GM19467 (cell line): ENCODE data around the gene RSBN1L.

ENCODE experiments used
- ATAC-seq: cut with Tn5 transposase; IDR thresholded peaks from one replicate; pipeline ENCODE4 v1.9.1; 2021; ENCODE audit warnings: mild to moderate bottlenecking, moderate library complexity; ENCODE audit not compliant: unreplicated experiment

The RSBN1L gene

DNA sequence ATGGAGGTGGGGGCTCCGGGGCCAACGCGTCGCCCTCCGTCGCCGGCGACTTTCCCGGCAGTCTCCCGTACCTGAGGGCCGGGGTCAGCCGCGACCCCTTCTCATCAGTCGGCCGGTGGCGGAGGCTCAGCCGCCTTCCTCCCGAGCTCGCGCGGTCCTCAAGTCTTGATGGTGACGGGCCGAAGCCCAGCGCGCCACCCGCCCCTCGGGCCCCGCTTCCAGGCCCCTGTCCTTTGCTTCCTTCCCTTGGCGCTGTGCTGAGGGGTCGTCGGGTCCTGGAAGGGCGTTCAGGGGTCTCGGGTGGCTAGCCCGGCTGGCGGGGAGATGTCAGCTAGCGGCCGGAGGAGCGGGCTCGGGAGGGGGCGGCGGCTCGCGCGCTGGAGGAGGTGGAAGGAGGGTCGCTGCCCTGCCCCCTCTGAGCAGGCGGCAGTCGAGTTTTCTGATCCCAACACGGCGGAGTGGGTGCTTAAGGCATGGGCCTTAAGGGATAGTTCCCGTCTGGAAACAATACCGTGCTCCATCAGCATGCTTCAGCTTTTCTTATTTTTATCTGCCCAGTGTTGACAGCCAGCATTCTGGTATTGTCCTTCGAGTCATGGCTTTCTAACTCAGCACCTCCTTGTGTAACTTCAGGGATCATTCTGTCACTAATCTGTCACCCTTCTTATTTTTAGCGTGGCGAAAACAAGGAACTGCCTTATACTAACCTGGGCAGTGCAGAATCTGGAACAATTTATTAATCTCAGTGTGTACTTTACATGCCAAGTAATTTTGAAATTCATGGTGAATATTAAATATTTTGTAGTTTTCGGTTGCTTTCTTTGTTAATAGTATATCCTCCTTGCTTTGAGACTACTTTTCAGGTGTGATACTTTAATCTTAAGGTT is 103.1 kb downstream of the RSBN1L start:
- ATAC-seq = peak; percentile 0

- ATAC-seq = no peak
Measured at GRCh38 chr7:77800158-77800557, 103.9 kb downstream of the RSBN1L start.

GRCh38 chr7:77800730-77801129 is 104.5 kb downstream of the RSBN1L start:
- no peak for ATAC-seq

DNA sequence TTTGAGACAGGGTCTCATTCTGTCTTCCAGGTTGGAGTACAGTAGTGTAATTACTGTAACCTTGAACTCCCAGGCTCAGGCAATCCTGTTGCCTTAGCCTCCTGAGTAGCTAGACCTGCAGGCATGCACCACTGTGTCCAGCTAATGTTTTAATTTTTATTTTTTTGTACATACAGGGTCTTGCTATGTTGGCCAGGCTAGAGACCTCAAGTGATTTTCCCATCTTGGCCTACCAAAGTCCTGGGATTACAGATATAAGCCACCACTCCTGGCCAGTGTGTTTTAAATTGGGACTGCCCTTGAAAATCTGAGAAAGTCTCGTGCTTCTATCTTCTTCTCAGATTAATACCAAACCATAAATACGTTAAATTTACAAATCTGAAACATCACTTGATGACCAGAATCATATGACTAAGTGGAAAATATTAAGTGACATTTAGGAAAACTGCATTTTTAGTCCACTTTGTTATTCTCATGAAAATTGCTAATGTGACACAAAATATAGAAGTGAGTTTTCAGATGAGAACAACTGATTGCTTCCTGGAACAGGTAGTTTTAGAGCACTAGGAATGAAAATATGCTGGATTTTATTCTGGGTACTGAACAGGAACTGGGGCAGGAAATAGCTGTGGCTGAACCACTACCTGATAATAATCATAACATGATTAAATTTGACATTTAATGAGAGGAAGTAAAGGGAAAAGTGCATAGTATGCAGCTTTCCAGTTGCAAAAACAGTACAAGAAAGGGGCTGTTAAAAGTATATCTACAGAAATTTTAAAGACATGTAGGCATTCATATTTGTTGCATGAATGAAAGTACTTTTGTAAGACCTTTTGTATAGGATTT is 106.5 kb downstream of the RSBN1L start:
- ATAC-seq = no peak

- no peak for ATAC-seq
Measured at GRCh38 chr7:77806425-77806824, 110.2 kb downstream of the RSBN1L start.

DNA sequence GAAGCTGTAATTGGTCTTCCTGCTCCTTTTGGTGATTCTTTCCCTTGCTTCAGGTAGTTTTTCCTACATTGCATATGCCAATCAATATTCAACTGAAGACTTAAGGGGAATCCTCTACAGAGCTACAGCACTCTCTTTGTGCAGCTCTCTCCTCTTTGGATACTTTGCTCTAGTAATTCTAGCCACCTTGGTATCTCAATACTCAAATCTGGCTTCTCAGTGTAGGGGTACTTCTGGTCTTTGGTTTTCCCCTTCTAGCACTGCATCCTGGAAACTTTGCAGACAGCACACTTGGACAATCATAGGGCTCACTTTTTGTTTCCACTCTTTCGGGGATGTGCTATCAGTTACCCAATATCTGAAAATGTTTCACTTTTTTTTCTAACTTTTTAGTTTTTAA is 112.3 kb downstream of the RSBN1L start:
- ATAC-seq = no peak

- no peak for ATAC-seq
Measured at GRCh38 chr7:77811516-77812289, 115.4 kb downstream of the RSBN1L start.

DNA sequence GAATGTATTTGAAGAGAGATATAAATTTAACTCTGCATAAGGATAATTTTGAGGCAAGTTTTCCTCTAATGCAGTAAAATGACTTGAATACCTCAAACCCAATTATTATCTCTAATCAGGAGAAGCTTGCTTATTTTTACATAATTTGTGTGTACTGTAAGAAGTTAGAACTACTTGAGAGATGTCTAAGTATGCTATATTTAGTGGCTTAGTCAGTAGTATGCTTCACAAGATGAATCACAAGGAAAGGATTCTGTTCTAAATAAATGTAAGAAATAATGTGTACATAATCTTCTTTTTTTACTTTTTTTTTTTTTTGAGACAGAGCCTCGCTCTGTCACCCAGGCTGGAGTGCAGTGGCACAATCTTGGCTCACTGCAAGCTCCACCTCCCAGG is 116.0 kb downstream of the RSBN1L start:
- ATAC-seq = no peak

- ATAC-seq = no peak
Measured at GRCh38 chr7:77813180-77813579, 116.9 kb downstream of the RSBN1L start.

- no peak for ATAC-seq
Measured at GRCh38 chr7:77819021-77819420, 122.8 kb downstream of the RSBN1L start.

- ATAC-seq = no peak
Measured at GRCh38 chr7:77820967-77821366, 124.7 kb downstream of the RSBN1L start.

GRCh38 chr7:77822269-77822668 is 126.0 kb downstream of the RSBN1L start:
- no peak for ATAC-seq

GRCh38 chr7:77823787-77824186 is 127.5 kb downstream of the RSBN1L start:
- ATAC-seq = no peak

GRCh38 chr7:77824636-77825035 is 128.4 kb downstream of the RSBN1L start:
- ATAC-seq = no peak

DNA sequence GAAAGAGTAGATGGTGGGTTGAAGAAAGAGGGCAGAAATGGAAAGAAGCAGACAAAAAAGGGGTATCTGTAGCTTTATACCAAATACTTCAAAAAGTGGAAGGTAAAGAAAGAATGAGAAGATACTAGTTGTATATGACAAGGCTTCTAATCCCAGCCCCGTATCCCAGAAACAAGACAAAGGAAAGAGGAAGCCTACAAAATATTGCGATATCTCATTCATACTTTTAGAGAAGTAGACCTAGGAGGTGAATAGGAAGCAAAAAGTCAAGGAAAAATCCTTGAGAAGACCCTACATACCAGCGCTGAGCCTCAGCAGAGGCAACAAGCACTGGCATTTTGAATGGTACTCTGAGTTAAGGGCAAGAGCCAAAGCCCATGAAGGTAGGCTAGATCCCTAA is 128.9 kb downstream of the RSBN1L start:
- ATAC-seq = no peak

DNA sequence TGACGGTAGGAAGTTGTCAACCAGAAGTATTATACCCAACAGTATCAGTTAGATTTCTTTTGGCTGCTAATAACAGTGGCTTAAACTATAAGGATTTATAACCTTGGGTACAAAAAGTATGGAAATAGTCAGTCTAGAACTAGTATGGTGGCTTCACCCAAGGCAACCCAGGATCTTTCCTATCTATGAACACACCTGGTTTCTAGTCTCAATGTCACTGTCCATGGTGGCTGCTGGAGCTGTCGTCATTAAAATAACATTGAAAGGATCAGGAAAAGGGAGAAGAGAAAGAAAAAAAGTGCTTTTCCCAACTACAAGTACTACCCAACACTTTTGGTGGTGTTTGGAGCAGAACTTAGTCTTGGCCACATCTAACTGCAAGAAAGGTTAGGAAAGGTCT is 130.0 kb downstream of the RSBN1L start:
- no peak for ATAC-seq

DNA sequence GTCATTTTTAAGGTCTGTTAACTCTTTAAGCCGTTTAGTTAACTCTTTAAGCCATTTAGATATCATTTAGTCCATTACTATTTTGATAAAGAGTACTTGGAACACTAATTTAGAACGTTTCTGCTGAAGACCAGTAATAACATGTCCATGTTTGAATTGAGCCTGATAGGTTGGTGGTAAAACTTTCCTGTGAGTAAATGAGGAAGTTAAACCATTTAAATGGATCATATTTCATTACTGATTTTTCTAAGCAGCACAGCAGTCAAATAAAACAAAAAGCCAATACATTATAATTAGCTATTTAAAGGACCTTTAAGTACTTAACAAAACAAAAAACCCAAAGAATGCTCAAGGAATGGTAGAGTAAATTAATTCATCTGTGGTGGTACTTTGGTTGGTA is 131.7 kb downstream of the RSBN1L start:
- no peak for ATAC-seq

DNA sequence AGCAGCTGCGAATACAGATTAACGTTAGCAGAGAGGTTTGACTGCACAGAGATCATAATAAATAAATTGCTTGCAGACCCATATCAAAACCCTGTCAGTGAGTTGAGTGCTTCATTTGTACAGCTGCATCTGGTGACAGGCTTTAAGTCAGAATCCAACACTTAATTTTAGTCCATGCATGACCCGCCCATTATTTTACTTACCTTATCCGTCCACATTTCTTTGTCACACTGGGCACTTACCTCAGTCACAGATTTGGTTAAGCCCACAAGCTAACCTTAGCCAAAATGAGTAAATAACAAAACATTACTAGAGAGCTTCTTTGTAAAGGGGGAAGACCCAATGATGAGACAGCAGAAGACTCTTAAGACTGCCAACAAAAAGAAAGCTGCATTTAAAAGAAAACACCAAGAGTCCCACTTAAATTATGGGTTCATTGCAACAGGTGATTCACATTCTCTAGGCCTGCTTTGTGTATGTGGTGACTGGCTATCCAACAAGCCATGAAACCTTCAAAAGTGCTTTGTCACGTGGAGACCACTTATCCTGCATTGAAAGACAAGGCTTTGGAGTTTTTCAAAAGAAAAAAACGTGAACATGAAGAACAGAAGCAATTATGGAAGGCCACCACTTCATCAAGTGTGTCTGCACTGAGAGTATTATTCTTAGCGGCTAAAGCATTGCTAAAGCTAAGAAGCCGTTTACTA is 134.5 kb downstream of the RSBN1L start:
- no peak for ATAC-seq

GRCh38 chr7:77831481-77831880 is 135.2 kb downstream of the RSBN1L start:
- ATAC-seq = no peak

DNA sequence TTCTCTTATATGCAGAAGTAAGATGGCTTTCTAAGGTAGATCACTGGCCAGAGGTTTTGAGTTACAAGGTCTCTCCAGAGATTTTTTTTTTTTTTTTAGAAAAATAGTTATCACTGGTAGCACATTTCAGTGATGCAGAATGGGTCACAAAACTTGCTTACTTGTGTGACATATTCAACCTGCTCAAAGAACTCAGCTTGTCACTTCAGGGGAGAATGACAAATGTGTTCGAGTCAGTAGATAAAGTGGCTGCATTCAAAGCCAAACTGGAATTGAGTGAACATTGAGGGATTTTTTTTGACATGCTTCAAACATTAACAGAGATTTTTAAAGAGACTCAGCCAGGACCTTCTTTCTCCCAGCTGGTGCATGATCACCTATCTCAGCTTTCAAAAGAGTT is 135.7 kb downstream of the RSBN1L start:
- ATAC-seq = no peak
